HT1080 (cell line): Measurements from ENCODE around the gene CLMN. TPM values are rescaled to one million over a fixed set of nuclear protein-coding genes. Genes with fewer than 3 reads are reported as not detected.

Experiments
- DNase-seq: peaks from one replicate; pipeline ENCODE4 v3.0.0-alpha.2; 2015; ENCODE audit warnings: low read depth
- total RNA-seq: library from RNA; depleted of rRNA; stranded (reverse); fragments of >200 nt; shearing (Covaris generic); gene quantifications from 2 replicates; pipeline ENCODE4 v1.2.3, GENCODE V29; 2014

The CLMN gene
- total RNA-seq, 1 experiment from 2014 or later: 3.8 TPM

DNA sequence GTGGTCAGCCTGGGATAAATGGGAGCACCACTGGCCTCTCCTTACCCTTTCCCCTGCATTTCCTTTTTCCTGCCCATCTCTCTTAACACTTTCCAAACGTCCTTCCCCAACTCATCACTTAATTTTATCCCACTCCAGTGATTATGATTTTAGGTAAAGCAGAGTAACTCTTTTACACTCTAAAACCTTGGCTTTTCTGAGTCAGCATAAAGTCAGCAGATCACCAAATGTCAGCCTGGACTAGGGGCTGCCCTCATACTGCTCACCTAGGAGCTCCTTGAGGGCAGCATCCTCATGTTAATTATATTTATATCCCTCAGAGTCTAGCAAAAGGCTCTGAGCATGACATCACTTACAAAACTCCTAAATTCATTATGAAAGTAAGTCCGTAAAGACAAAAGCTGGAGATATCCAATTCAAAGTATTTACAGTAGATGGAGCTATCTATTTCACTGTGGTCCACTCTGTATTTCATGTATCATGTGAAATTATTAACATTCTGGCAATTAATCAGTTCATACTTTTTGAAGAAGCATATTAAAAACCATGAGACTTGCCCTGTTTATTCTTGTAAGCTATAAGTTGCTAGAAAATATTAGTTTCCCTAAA is 145.4 kb downstream of the CLMN start:
- DNase-seq: no peak

DNA sequence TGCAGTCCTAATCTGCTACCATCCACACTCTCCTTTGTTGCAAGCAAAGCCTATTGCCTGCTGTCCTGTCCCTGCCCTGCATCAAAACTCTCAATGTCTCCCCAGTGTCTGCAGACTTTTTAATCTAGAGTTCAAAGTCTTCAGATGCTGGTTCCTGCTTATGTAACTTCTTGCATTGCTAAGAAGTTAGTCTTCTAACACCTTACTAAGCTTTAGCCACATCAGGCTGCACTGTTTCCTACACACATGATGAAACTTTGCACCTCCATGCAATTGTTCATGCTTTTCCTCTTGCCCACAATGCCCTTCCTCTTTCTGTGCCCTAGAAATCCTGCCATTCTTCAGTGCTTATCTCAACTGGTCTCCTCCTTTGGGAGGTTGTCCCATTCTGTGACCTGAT is 146.2 kb downstream of the CLMN start:
- no peak for DNase-seq

DNA sequence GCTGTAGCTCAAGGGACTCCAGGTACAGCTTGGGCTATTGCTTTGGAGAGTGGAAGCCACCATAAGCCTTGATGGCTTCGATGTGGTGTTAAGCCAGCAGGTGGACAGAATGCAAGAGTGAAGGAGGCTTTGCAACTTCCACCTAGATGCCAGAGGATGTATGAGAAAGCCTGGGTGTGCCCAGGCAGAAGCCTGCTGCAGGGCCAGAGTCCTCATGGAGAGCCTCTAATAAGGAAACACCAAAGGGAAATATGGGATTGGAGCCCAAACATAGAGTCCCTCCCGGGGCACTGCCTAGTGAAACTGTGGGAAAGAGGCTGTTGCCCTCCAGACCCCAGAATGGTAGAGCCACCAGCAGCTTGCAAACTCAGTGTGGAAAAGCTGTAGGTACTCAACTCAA is 152.5 kb downstream of the CLMN start:
- DNase-seq: no peak

DNA sequence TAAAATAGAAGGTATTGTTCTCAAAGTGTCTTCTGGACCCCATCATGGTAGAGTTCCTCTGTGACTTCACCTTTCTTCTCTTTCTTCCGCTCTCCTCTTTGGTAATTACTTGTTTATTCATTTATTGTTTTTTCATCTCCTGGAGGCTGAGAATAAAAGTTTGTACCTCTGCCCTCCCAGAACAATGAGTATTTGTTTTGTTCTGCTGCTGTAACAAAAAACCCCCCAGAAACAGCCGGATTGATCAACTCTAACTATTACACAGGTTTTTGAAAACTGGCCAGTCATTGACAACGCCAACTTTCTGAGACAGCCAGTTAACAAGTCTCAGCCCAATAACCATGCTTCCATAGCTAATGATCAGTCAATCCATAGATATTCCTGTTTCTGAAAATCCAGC is 154.2 kb downstream of the CLMN start:
- DNase-seq: no peak

DNA sequence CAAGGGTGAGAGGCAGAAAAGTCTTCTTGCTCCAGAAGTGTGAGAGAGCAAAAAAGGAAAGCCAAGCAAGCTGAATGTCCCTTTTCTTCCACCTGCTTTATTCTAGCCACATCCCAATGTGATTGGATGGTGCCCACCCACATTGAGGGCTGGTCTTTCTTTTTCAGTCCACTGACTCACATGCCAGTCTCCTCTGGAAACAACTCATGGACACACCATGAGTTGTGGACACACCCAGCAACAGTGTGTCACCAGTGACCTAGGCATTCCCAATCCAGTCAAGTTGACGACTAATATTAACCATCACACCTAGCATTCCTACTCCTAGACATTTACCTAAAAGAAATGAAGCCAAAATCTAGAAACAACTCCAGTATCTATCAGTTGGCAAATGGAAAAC is 155.2 kb downstream of the CLMN start:
- peak; percentile 27 for DNase-seq

DNA sequence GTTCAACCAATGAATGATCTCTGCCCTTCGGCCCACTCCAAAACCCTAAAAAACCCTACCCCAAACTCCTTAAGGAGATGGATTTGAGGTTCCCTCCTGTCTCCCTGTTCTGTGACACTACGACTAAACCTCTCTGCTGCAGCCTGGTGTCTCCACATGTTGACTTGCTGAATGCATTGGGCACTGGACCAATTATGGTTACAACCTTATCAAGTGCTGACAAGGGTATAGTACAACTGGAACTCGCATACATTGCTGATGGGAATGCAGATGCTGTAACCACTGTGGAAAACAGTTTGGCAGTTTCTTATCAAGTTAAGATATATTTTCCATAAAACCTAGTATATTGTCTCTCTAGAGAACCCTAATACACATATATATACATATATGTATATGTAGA is 156.0 kb downstream of the CLMN start:
- no peak for DNase-seq

DNA sequence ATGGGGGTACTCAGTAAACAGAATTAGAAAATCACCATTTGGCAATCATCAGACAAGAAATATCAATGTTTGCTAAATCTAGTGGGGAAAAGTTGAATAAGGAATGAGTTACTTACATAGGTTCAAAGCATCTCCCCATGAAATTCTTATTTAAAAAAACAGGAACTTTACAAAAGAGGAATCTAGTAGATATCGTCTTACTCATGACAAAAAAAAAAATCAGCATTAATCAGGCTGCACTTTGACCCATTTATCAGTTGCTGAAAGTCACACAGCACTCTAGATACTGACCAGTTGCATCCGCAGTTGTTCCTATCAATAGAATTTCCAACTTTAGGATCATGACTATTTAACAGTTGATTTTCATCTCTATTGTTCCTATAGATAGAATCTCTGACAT is 156.6 kb downstream of the CLMN start:
- DNase-seq: no peak

DNA sequence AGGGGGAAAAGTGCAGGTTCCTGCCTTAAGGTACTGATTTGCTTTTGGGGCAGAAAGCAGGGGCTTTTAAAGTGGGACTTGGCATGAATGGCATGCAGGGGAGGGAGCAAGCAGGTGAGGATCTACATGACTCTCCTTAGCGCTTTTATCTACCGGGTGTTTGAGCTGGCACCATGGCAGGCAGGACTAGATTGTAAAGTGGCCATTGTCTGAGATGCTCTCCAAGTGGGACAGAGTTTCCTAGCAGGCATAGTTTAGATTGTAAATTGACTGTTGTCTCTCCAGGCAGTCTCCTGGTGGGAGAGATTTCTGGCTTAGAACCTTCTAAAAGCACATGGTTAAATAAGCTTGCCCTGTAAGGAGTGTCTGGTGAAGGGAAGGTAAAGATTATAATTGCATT is 157.1 kb downstream of the CLMN start:
- DNase-seq: no peak

DNA sequence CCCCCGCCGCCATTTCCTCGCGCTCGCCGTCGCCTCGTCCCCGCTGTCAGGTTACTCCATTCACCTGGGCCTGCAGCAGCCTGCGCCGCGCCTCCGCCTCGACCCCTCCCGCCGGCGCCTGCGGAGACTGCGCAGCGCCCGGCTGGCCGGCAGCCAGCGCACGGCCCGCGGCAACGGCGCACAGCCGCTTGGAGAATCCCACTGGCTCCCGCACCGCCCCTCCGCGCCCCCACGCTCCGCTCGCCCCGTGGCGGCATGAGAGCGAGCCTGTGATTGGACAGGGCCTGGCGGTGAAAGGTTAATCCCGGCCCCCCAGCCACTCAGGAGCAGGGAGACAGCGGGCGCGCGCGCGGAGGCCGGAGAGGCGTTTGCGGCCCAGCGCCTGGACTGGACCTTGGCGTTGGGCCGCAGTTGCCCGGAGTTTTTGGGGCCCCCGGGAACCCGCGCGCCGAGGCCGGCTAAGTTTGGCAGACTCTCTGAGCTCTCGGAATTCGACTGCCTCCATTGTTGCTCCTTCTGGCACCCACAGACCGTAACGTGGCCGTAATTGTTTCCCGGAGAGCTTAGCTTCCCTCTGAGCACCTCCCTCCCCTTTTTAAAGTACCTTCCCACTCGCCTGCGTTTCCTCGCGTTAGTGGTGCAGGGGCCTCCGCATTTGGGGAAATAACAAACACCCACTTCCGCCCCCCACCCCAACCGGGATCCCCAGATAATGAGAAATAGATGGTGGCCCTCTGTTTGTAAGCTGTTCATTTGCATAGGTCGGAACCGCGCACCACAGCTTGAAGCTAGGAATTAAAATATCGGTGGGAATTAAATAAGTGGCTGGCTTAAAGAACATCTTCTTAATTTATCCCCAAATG is 162.2 kb downstream of the CLMN start, which contains the start of gene DICER1:
DICER1 (minus strand) TSS at position 203 of the 863 bp plus-strand sequence. CDS start 24,071 bp downstream, outside the sequence.
- DNase-seq: peak; percentile 88

DNA sequence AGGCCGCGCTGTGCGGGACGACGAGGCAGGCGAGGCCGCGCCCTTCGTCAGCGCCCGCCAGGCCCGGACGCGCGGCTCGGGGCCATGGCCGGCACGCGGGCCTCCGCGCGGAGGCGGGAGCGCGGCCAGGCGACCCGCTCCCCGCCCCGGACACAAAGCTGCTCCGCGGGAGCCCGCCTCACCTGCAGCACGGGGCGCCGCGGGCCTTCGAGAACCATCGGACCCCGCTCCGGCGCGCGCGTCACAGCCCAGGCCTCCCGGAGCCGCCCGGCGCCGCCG is 162.7 kb downstream of the CLMN start:
- DNase-seq: no peak

DNA sequence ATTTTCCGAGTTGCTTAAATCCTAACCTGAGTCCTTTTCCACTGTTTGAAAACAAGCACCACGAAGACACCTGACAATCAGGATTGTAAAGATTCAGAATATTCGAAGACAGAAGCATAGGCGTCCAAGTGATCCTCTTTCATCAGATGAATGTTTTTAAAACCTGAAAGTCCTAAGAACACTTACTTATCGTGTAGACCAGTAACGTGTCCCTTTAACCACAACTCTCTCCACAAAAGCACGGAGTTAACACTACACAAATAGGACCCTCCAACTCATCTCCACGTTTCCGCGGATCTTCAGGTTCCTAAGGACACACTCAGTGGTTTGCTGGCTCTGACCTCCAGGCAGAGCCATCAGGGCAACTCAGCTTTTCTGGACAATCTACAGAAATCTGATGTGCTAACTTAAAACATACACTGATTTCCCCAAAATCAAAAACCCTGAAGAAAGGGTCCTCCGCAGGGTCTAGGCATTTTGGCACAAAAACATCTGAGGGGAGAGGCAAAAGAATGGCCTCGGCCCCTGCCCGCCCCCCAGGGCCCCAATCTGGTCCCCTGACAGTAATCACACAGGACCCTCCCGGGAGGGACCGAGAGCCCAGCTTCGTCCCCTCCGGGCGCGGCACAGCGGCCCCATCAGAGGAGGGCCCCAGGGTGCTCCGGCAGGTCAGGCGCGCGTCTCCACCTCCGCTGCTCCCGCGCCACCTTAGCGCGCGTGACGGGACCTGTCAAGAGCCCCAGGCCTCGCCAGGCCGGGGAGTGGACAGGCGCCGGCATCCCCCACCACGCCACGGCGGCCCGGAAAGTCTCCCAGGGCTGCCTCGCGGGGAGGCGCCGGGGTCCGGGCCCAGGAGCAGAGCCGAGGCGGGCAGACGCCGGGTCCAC is 163.3 kb downstream of the CLMN start:
- DNase-seq: peak; percentile 10

DNA sequence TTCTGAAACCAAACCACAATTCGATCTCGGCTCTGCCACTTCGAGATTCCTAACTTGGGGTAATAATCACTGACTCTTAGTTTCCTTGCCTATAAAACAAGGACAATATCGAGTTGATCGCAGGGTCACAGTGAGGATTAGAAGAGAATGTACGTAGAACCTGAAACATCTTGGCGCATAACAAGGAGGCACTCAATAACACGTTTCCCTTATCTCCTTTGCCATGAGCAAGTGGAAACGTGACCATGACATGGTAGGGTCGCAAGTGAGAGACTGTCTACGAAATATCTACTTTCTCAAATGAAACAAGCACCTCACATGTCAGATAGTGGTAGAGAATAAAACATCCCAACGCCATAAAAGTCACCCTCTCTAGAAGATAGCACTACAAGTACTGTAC is 164.7 kb downstream of the CLMN start:
- no peak for DNase-seq

DNA sequence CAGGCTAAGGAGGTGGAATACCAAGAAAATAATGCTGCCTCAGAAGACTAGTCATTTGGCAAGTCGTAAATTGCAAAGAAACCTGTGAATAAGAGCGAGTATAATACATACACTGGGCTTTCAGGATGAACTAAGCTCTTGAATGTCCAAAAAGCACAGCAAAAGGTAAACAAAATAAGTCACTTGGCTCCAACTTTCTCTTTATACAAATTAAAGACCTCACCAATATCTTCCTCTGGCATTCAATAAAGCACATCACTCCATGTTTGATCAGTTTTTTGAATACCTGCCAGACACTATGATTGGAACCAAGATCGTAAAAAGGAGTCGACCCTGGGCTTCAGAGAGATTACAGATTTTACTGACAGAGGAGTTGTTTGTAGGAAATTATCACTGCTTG is 165.8 kb downstream of the CLMN start:
- no peak for DNase-seq

DNA sequence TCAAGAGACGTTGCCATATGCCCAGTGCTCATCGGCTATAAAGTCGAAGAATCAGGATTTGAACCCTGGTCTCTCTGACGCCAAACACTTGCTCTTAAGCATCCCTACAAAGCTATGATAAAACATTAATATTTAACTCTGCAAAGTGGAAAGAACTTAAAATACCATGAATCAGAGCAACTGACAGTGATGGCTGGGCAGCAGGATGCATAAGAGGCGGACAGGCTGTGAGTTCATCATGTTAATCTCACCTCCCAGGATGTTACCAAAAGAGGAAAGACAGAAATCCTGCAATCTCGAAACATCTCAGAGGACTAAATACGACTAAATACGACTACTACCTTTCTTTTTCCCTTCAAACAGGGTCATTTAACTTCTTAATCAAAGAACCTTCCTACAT is 168.1 kb downstream of the CLMN start:
- no peak for DNase-seq

DNA sequence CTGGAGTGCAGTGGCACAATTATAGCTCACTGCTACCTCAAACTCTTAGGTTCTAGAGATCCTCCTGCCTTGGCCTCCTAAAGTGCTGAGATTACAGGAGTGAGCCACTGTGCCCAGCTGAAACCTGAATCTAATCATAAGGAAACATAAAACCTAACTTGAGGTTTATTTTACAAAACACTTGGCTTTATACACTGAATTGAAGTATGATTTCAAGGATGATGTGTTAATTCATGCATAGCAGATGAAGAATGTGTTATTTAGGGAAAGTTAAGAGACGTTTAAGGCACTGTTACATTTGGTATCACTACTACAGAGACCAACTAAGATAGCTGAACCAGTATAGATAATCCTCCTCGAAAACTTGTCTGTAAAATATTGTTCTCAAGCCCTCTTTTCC is 168.8 kb downstream of the CLMN start:
- DNase-seq: no peak

DNA sequence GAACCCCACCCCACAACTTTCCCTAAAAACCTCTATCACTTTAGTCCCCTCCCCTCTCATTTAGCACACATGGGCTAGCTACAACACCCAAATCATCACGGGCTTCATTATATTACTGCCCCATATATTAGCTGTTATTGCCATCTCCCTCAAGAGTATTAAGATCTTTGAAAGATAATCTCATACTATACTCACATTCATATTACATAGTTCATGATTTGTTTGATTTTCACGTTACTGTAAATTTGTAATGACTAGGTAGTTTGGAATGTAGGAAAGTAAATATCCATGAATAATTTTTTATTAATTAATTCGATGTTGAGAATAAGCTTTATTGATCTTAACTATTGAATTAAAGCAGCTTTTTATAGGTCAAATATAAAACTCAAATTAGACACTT is 170.3 kb downstream of the CLMN start:
- DNase-seq: no peak

DNA sequence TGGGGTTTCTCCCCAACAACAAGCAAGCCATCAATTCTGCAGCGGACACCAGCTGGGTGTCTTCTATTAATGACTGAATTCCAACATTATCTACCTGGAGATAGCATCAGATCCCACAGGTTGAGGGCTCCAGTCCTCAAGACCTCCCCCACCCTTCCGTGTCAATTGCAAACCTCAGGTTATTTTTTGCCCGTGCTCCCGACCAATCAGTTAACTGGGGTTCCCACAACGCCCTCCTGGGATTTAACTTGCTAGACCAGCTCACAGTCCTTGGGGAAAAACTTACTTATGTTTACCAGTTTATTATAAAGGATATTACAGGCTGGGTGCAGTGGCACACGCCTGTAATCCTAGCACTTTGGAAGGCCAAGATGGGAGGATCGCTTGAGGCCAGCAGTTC is 172.1 kb downstream of the CLMN start:
- DNase-seq: no peak

DNA sequence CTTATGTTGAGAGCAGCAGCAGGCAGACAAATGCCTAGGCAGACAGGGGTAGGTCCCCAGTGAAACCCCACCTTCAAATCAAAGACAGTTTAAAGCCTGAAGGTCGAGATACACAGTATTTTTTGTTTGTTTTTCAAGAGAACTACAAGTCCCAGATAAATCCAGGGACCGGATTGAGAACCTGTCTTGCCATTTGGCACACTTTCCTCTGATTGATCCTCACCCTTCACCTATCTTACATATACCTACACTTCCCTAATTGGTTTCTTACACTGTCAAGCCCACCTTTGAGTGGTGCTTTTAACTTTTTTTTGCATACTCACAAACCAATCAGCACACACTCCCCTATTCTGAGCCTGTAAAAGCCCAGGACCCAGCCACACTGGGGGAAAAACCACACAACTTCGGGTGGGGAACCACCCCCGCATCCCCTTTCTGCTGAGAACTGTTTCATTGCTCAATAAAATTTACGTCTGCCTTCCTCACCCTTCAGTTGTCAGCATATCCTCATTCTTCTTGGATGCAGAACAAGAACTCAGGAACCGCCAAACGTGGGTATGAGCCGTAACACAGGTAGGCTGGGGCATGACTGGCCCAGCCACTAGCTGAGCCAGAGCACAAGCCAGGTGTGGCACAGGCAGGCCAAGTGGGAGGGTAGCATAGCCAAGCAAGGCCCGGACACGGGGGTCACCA is 173.5 kb downstream of the CLMN start:
- DNase-seq: no peak

DNA sequence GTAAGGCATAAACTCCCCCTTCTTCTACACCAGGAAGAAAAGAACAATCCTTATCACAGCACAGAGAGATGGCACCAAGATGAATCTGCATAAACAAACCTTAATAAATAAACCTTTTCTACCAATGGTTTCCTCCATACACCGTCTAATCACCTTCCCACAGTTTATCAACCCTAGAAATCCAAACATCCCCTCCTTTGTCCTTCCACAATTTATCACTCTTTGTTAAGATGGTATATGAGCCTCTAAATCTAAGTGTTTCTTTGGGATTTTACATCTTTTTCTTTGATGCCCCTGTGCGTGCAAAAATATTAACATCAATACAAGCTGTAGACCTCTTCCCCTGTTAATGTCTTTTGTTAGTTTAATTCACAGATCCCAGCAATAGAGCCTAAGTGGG is 174.9 kb downstream of the CLMN start:
- no peak for DNase-seq

DNA sequence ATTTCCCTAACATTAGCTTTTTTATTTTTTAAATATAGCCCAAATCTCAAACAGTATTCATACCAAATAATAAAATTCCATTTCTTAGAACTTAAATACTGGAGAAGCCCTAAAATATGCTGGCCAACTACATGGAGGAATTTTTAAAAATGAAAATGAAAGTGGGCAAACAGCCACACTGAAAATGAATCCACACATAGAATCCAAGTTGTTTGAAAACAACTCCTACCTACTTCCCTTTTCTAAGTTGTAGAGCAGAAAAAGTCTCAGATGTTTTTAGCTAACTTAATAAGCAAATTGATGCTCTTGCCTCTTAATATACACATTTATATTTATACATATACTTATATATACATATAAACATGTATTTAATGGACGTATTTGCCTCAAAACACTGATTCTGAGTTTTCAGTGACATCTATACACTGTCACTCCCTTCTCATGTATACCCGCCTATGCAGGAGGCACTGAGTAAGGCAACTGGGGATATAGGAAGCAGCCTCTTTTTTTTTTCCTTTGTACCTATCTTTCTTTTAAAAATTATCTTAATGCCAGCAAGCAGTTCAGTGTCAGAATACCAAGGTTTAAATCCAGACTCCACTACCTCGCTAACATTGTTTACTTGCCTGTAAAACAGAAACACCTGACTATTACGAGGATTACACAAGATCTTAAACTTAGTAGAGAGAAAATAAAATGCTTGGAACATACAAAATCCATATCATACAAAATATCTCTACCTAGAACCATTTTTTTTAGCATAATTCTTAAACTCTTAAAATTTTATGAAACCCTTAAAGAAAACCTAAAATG is 175.7 kb downstream of the CLMN start:
- DNase-seq: no peak

DNA sequence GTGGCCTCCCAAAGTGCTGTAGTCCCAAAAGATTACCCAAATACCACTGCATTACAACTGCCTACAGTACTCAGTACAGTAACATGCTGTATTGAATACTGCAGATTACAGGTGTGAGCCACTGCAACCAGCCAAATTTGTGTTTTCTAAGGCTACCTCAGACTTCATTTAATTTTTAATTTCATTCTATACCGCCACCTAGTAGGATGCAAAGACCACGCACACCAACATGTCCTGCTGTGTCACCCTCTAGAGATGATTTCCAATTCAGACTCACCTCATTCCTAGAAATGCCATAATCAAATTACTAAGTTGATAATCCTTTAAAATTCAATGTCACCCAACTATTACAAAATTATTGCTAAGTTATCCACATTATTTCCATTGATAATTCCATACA is 177.5 kb downstream of the CLMN start:
- DNase-seq: no peak
